ENCODE measurements around the gene RREB1. TPM values are rescaled to one million over a fixed set of nuclear protein-coding genes. Genes with fewer than 3 reads are reported as not detected.

Gene RREB1
- total RNA-seq, 1 experiment from 2014 or later: 30.7 TPM

GRCh38 chr6:7078856-7079255 is 28.9 kb upstream of the RREB1 start:
- Histone ChIP-seq H3K27me3 (ENCODE audit: control insufficient read depth, insufficient read depth, low read length) (no peaks in the 10 kb centered on the region), H3K27ac (ENCODE audit: low read length) (no peak overlapping the region), H3K9me3 (ENCODE audit: control insufficient read depth, insufficient read depth, low read depth, low read length) (no peaks in the 10 kb centered on the region), H3K36me3 (ENCODE audit: control insufficient read depth, insufficient read depth, low read length) (no peaks in the 10 kb centered on the region), H3K4me1 (ENCODE audit: control insufficient read depth, insufficient read depth, low read length) (no peaks in the 10 kb centered on the region), H3K4me3 (ENCODE audit: low read depth in 2 of 2, low read length in 2 of 2) (no peak overlapping the region)
- ChIA-PET POLR2A (no interaction called here), CTCF (no interaction called here)
- DNase-seq (ENCODE audit: low read depth, low spot score) (no peak), ATAC-seq (no peak)
- TF ChIP-seq POLR2AphosphoS5 (IDR thresholded peaks at IDR 0.05; ENCODE audit: low read depth, low read length) (no peak), TCF7L2 (IDR thresholded peaks at IDR 0.05; ENCODE audit: low read depth, low read length) (no peak), CTCF (IDR thresholded peaks at IDR 0.05) (no peak), REST (IDR thresholded peaks at IDR 0.05; ENCODE audit: insufficient read depth in 1 of 2, low read depth in 2 of 2, low read length in 1 of 2) (no peak), SIN3A (IDR thresholded peaks at IDR 0.05; ENCODE audit: borderline replicate concordance, insufficient read depth, low read depth, low read length) (no peak)
- no TSS peak for BruUV-seq (replicated peaks)
- in situ Hi-C loops (cut with HindIII; ENCODE audit: low pct_unique_long_range_greater_than_20kb, low sequenced_read_pairs): no loop called here
- intact Hi-C loops (cut with micrococcal nuclease; ENCODE audit: unreplicated experiment): no loop called here

- H3K27me3 ChIP-seq (ENCODE audit: control insufficient read depth, insufficient read depth, low read length): no peaks in the 10 kb centered on the region
- no peak for ATAC-seq
- no peak overlapping the region for H3K27ac ChIP-seq (ENCODE audit: low read length)
- H3K4me3 ChIP-seq (ENCODE audit: low read depth in 2 of 2, low read length in 2 of 2): no peak overlapping the region
- H3K36me3 ChIP-seq (ENCODE audit: control insufficient read depth, insufficient read depth, low read length): no peaks in the 10 kb centered on the region
- intact Hi-C loops (cut with micrococcal nuclease; ENCODE audit: unreplicated experiment): no loop called here
- H3K4me1 ChIP-seq (ENCODE audit: control insufficient read depth, insufficient read depth, low read length): no peaks in the 10 kb centered on the region
- BruUV-seq (replicated peaks): no TSS peak
- no peak for TF ChIP-seq CTCF (IDR thresholded peaks at IDR 0.05)
- no peak for TF ChIP-seq TCF7L2 (IDR thresholded peaks at IDR 0.05; ENCODE audit: low read depth, low read length)
- no peak for TF ChIP-seq POLR2AphosphoS5 (IDR thresholded peaks at IDR 0.05; ENCODE audit: low read depth, low read length)
- no peak for TF ChIP-seq REST (IDR thresholded peaks at IDR 0.05; ENCODE audit: insufficient read depth in 1 of 2, low read depth in 2 of 2, low read length in 1 of 2)
- POLR2A ChIA-PET: no interaction called here
- no peaks in the 10 kb centered on the region for H3K9me3 ChIP-seq (ENCODE audit: control insufficient read depth, insufficient read depth, low read depth, low read length)
- CTCF ChIA-PET: no interaction called here
- in situ Hi-C loops (cut with HindIII; ENCODE audit: low pct_unique_long_range_greater_than_20kb, low sequenced_read_pairs): no loop called here
- DNase-seq (ENCODE audit: low read depth, low spot score): no peak
Observed at GRCh38 chr6:7080311-7080710, 27.4 kb upstream of the RREB1 start.
